Activated T-helper 17 cell treated with anti-CD3 and anti-CD28 coated beads, Interleukin-2, amount 50 U/mL, for 72 hours (primary cell): Measurements from ENCODE around the gene CTTNBP2. TPM values are rescaled to one million over a fixed set of nuclear protein-coding genes. Genes with fewer than 3 reads are reported as not detected.

Experiments
- ATAC-seq: fragments of 150-1000 bp; cut with Tn5 transposase; replicated peaks from 2 replicates; pipeline ENCODE4 v1.10.0; 2021; ENCODE audit warnings: mild to moderate bottlenecking, moderate library complexity
- H3K27ac Mint-ChIP-seq: one replicate; pipeline ENCODE4 v1.8.0; 2022; ENCODE audit warnings: mixed read lengths
- H3K27me3 Mint-ChIP-seq: one replicate; pipeline ENCODE4 v1.8.0; 2022; ENCODE audit warnings: mixed read lengths
- H3K36me3 Mint-ChIP-seq: one replicate; pipeline ENCODE4 v1.8.0; 2022; ENCODE audit warnings: low read depth, mild to moderate bottlenecking, mixed read lengths
- H3K4me1 Mint-ChIP-seq: one replicate; pipeline ENCODE4 v1.8.0; 2022; ENCODE audit warnings: mixed read lengths
- H3K4me3 Mint-ChIP-seq: one replicate; pipeline ENCODE4 v1.8.0; 2022; ENCODE audit warnings: mild to moderate bottlenecking, mixed read lengths
- H3K9me3 Mint-ChIP-seq: one replicate; pipeline ENCODE4 v1.8.0; 2022; ENCODE audit warnings: mixed read lengths
- total RNA-seq, 2 donors: library from RNA; stranded (reverse); gene quantifications; one replicate each; pipeline ENCODE4 v1.2.3, GENCODE V29; 2022

The CTTNBP2 gene
- total RNA-seq, 2 donors from 2014 or later: 0.40 TPM; not detected in 1

DNA sequence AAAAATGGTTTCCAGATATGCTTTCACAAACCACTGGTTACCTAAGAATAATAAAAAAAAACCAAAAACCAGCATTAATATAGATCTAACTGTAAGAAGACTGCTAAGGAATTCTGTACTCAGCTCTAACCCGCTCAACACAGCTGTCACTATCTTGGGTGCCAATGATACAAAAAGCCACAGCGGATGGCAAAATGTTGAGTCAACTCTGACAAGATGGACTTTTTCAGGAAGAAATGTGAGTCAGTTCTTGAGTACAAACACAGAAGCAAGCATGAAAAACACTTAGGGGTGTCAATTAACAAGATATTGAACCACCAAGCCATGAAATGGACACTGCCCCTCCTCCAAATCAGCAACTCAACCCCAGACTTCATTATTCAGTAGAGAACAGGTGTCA lies 55.0 kb downstream of the CTTNBP2 start:
- no peak overlapping the region for H3K4me3 Mint-ChIP-seq
- ATAC-seq: no peak
- no peaks in the 10 kb centered on the region for H3K9me3 Mint-ChIP-seq
- no peaks in the 10 kb centered on the region for H3K36me3 Mint-ChIP-seq
- no peak overlapping the region for H3K27ac Mint-ChIP-seq
- H3K27me3 Mint-ChIP-seq: no peaks in the 10 kb centered on the region
- no peaks in the 10 kb centered on the region for H3K4me1 Mint-ChIP-seq

DNA sequence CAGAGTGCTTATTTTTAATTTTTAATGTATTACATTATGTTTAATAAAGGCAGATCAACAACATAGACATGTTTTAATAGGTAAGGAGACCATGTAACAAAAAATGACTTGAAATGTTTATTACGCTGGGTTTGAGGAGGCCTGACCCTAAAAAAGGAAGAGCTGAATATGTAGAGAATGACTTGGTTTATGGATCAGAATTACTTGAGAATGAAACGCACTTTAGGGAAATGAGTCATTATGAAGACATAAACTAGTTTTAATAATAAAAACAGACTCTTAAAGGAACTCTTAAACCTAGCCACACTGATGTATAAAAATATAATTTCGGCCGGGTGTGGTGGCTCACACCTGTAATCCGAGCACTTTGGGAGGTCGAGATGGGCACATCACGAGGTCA lies 56.5 kb downstream of the CTTNBP2 start:
- no peaks in the 10 kb centered on the region for H3K9me3 Mint-ChIP-seq
- H3K4me1 Mint-ChIP-seq: no peaks in the 10 kb centered on the region
- no peak for ATAC-seq
- H3K4me3 Mint-ChIP-seq: no peak overlapping the region
- no peak overlapping the region for H3K27ac Mint-ChIP-seq
- H3K27me3 Mint-ChIP-seq: no peaks in the 10 kb centered on the region
- no peaks in the 10 kb centered on the region for H3K36me3 Mint-ChIP-seq

DNA sequence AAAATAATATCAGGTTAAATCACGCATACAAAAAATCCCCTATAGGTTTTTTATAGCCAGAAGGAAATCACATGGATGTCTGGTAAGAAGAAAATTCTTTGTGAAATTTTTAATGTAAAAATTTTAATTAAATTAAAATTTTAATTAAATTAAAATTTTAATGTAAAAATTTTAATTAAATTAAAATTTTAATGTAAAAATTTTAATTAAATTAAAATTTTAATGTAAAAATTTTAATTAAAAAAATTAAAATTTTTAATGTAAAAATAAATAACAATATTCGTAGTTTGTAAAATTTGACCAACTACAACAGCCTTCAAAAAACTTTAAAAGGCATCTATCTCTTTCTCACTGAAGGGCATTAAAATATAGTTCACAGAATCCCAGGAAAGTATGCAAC lies 61.5 kb downstream of the CTTNBP2 start:
- Mint-ChIP-seq H3K4me1 (no peaks in the 10 kb centered on the region), H3K4me3 (no peak overlapping the region), H3K9me3 (no peaks in the 10 kb centered on the region), H3K27ac (no peak overlapping the region), H3K27me3 (no peaks in the 10 kb centered on the region), H3K36me3 (no peaks in the 10 kb centered on the region)
- ATAC-seq: no peak

DNA sequence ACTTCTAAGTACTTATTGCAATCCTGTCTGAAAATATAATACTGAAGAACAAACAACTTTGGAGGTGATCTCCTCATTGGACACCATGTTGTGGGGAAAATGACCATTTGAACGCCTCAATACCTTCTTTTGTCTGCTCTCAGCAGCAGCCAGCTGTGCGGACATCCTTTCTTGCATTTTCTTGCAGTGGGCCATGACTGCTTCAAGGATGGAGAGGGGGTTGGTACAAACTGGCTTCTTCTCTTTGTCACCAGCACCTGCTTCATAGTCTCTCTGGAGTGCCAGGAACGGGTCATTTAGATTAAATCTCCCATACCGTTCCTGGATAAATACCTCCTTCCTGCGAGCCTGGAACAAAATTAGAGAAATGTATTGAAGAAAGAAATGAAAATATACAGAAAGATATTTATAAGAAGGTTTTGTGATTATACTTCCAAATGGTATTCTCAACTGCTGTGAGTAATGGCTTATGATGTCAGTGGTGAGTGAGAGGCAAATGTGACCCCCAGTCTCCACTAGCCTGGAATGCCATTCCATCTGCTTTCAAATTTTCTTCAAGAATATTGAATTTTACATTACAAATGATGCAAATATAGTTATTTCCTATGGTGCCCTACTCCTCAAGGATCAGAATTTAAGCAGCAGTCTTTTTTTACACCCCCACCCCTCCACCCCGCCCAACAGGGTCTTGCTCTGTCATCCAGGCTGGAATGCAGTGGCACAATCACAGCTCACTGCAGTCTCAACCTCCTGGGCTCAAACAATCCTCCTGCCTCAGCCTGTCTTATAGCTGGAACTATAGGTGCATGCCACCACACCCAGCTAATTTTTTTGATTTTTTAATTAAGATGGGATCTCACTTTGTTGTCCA lies 62.4 kb downstream of the CTTNBP2 start:
- Mint-ChIP-seq H3K4me3 (no peak overlapping the region), H3K27me3 (no peaks in the 10 kb centered on the region), H3K4me1 (no peaks in the 10 kb centered on the region), H3K27ac (no peak overlapping the region), H3K36me3 (no peaks in the 10 kb centered on the region), H3K9me3 (no peaks in the 10 kb centered on the region)
- no peak for ATAC-seq

DNA sequence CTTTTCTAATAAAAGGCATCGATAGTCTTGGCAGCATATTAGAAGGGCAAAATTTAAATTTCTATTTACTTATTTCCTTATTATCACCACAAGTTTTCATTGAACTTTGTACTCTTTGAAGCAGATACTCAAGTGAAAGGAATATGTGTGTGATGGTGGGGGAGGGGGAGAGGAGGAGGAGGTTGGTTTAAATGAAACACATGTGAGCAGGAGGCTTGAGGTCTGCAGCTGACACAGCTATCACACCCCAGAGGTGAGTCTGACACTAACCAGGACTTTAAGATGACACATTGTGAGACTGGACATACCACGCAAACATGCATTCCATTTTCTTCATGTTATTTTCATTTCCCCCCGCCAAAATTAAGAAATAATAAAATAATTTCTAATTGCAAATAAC lies 63.3 kb downstream of the CTTNBP2 start:
- ATAC-seq: no peak
- Mint-ChIP-seq H3K27ac (no peak overlapping the region), H3K9me3 (no peaks in the 10 kb centered on the region), H3K4me1 (no peaks in the 10 kb centered on the region), H3K36me3 (no peaks in the 10 kb centered on the region), H3K27me3 (no peaks in the 10 kb centered on the region), H3K4me3 (no peak overlapping the region)

DNA sequence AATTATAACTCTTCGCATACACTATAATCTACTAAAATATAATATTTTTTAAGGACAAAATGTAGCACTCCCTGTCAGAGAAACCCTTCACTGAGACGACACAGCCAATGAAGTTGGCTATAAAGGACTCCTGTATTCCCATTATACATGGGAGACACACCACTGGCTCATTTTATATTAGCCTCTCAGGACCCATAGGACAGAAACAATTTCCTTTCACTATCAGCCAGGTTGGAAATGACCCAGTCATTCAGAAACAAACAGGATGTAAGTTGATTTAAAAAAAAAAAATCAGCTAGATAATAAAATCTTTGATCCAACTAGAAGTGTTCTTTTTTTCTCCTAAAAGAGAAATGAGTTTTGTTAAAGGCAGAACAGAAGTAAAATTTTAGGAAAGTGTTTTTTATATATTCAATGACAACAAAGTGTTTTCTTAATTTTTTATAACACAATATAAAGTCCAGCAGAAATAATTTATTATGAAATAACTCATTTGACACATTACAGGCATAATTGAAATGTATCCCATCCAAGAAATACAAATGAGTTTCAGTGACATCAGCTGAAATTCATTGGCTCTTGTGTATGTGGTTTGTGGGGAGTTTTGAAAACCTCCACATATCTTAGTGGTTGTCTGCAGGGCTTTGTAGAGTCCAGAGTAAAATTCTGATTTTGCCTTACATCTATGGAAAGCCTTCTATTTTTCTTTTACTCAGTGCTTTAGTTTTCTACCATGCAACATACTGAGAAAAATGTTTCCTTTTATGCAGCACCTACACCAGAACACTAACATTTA lies 64.1 kb downstream of the CTTNBP2 start:
- H3K4me3 Mint-ChIP-seq: no peak overlapping the region
- H3K27ac Mint-ChIP-seq: no peak overlapping the region
- no peaks in the 10 kb centered on the region for H3K9me3 Mint-ChIP-seq
- no peaks in the 10 kb centered on the region for H3K36me3 Mint-ChIP-seq
- no peaks in the 10 kb centered on the region for H3K27me3 Mint-ChIP-seq
- H3K4me1 Mint-ChIP-seq: no peaks in the 10 kb centered on the region
- ATAC-seq: no peak

DNA sequence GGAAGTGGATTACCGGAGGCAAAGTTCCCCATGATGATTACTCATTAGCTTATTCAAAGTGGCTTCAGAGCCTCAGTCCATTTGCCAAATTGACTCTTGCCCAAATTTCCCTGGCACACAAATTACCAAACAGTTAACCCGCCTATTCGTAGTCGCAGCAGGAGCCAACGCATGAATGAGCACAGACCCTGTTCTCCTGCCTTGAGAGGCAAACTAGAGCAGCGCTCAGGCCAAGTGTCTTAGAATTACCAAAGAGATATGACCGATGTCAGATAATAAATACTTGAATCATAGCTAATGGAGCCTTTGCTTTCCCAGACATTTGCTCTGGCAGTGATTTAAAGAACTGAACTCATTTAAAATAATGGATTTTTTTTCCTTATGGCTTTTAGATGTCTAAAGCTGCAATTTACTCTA lies 64.9 kb downstream of the CTTNBP2 start:
- no peaks in the 10 kb centered on the region for H3K9me3 Mint-ChIP-seq
- H3K36me3 Mint-ChIP-seq: no peaks in the 10 kb centered on the region
- no peaks in the 10 kb centered on the region for H3K4me1 Mint-ChIP-seq
- no peak overlapping the region for H3K27ac Mint-ChIP-seq
- no peak overlapping the region for H3K4me3 Mint-ChIP-seq
- H3K27me3 Mint-ChIP-seq: no peaks in the 10 kb centered on the region
- no peak for ATAC-seq

DNA sequence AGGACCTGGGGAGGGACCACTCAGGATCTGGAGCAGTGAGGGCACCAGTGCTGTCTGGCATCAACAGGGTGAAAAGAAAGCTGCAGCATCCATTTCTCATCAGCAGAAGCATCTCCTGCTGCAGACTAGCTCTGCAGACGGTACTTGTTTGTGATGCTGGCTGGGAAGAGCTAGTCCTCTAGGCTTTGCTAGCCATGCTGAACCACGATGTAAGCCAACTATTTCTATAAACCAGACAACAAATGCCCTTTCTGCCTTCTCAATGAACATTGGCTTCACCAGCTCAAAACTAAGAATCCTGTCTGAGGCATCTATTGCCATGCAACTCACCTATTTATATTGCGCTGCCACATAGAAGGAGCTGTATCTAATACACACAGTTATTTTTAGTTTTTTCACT lies 65.6 kb downstream of the CTTNBP2 start:
- Mint-ChIP-seq H3K27ac (no peak overlapping the region), H3K9me3 (no peaks in the 10 kb centered on the region), H3K27me3 (no peaks in the 10 kb centered on the region), H3K36me3 (no peaks in the 10 kb centered on the region), H3K4me1 (no peaks in the 10 kb centered on the region), H3K4me3 (no peak overlapping the region)
- no peak for ATAC-seq

DNA sequence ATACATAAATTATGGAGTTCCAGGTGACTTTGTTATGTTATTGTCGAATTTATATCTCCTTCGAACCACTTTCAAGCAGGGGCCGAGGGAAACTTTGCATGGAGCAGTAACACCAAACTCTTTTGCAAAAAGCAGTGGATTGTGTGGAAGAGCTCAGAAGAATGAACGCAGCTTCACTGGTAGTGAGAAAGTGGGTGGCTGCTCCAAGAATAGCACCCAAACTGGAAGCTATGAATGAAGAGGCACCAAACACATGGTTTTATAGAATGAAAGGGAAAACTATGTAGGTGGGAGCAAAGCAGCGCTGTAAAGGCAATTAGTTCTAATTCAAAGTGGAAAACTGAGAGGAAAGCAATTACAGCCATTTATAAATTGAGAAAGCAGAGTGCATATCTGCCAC lies 67.2 kb downstream of the CTTNBP2 start:
- no peak overlapping the region for H3K4me3 Mint-ChIP-seq
- H3K27me3 Mint-ChIP-seq: peaks cover under 1% of the 10 kb centered on the region
- no peaks in the 10 kb centered on the region for H3K4me1 Mint-ChIP-seq
- no peaks in the 10 kb centered on the region for H3K36me3 Mint-ChIP-seq
- no peak for ATAC-seq
- H3K9me3 Mint-ChIP-seq: no peaks in the 10 kb centered on the region
- no peak overlapping the region for H3K27ac Mint-ChIP-seq

DNA sequence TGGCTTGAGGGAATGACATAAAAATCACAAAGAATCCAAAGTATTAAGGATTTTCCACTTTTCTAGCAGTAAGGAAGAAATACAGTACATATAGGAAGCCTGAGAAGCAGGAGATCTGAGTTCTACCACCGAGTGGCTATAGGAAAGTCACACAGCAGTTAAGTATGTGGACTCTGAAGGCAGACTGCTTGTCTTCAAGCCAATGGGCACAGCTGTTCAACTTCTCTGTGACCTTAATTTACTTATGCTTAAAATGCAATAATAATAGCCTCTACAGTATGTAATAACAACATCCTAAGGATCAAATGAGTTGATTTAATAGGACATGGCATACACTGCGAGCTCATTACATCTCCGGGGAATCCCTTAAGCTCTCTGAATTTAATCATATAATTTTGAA lies 68.0 kb downstream of the CTTNBP2 start:
- H3K4me1 Mint-ChIP-seq: no peaks in the 10 kb centered on the region
- no peak overlapping the region for H3K4me3 Mint-ChIP-seq
- ATAC-seq: no peak
- H3K36me3 Mint-ChIP-seq: no peaks in the 10 kb centered on the region
- H3K27me3 Mint-ChIP-seq: peaks cover 7% of the 10 kb centered on the region
- H3K27ac Mint-ChIP-seq: no peak overlapping the region
- no peaks in the 10 kb centered on the region for H3K9me3 Mint-ChIP-seq

DNA sequence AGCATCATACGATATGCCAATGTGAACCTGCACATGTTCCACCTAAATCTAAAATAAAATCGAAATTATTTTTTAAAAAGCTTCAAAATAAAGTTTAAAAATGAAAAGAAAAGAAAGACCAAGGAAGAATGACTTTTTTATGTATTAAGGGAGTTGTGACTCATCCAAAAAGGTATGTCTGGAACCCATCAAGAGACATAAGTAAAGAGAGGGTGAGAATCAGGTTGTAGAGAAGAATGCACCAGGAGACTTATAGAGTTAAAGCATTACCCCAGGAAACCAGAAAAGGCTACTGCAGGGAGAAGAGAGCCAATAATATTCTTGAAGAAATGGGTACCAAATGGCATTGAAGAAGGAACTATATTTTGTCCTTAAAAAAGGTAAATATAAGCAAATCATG lies 69.8 kb downstream of the CTTNBP2 start:
- H3K36me3 Mint-ChIP-seq: no peaks in the 10 kb centered on the region
- H3K9me3 Mint-ChIP-seq: no peaks in the 10 kb centered on the region
- no peak for ATAC-seq
- no peaks in the 10 kb centered on the region for H3K4me1 Mint-ChIP-seq
- H3K27me3 Mint-ChIP-seq: peaks cover 7% of the 10 kb centered on the region
- H3K27ac Mint-ChIP-seq: no peak overlapping the region
- no peak overlapping the region for H3K4me3 Mint-ChIP-seq

DNA sequence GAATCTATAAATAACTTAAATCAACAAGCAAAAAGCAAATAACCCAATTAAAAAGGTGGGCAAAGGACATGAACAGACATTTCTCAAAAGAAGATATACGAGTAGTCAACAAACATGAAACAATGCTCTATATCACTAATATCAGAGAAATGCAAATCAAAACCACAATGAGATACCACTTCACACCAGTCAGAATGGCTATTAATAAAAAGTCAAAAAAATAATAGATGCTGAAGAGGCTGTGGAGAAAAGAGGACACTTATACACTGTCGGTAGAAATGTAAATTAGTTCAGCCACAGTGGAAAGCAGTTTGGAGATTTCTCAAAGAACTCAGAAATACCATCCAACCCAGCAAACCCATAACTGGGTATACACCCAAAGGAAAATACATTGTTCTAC lies 70.6 kb downstream of the CTTNBP2 start:
- H3K4me1 Mint-ChIP-seq: no peaks in the 10 kb centered on the region
- H3K4me3 Mint-ChIP-seq: no peak overlapping the region
- H3K36me3 Mint-ChIP-seq: no peaks in the 10 kb centered on the region
- no peak for ATAC-seq
- H3K9me3 Mint-ChIP-seq: no peaks in the 10 kb centered on the region
- H3K27me3 Mint-ChIP-seq: peaks cover 10% of the 10 kb centered on the region
- no peak overlapping the region for H3K27ac Mint-ChIP-seq

DNA sequence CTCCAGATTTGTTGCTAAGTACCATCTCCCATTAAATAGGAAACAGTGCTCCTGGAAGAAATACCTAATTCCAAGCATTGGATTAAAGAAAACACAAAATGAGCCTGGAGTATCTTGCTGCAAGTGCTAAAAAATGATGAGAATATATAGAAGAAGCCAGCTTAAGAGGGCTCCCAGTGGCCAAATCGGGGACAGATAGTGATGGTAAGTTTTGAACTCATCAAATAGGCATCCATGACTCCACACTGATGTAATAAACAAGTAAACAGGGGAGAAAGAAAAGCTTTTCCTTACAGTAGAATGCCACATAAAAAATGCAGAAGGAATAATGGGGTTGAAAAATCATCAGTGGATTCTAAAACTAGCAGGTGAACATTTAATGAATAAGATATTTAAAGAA lies 72.4 kb downstream of the CTTNBP2 start:
- no peak overlapping the region for H3K4me3 Mint-ChIP-seq

DNA sequence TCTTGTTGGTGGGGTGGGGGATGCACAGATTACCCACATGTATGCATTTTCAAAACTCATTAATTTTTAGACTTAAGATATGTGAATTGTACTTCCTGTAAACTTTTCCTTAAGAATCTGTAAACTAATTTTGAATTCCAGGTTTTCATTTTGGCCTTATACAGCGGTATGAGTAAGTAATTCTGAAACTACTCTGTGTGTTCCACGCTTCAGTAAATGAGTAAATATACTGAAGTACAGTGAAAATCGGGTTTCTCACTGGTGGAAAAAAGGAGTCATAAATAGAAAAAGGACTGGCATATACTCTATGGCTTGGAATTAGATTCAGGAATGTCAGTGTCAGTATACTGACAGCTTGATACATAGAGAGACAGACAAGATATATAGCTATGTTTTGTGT lies 72.8 kb downstream of the CTTNBP2 start:
- H3K4me1 Mint-ChIP-seq: no peaks in the 10 kb centered on the region
- ATAC-seq: no peak

More for the DNA sequence above, 72.4 kb downstream of the CTTNBP2 start:
- Mint-ChIP-seq H3K27ac (no peak overlapping the region), H3K36me3 (no peaks in the 10 kb centered on the region), H3K9me3 (no peaks in the 10 kb centered on the region), H3K4me1 (no peaks in the 10 kb centered on the region), H3K27me3 (peaks cover 16% of the 10 kb centered on the region)
- ATAC-seq: no peak

DNA sequence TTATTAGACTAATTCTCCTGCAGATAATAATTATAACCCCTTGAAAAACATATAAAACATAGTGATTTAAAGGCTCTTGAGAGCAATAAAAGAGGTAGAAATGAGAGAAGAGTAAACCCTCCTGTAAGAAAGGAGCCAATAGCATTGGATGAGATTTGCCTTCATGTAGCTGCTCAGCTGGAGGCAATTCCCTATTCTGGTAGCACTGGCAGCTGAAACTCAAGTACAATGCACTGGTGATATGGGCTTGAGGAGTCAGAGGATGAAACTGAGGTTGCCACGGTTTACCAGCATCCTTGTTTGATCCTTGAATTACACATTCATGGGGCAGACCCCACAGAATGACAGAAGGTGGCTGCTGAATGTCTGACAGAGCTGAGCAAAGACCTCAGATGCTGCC lies 76.4 kb downstream of the CTTNBP2 start:
- Mint-ChIP-seq H3K4me3 (no peak overlapping the region), H3K27ac (no peak overlapping the region), H3K4me1 (no peaks in the 10 kb centered on the region), H3K27me3 (peaks cover 23% of the 10 kb centered on the region), H3K9me3 (no peaks in the 10 kb centered on the region), H3K36me3 (no peaks in the 10 kb centered on the region)
- no peak for ATAC-seq

More for the DNA sequence above, 72.8 kb downstream of the CTTNBP2 start:
- no peak overlapping the region for H3K27ac Mint-ChIP-seq
- H3K27me3 Mint-ChIP-seq: peaks cover 19% of the 10 kb centered on the region
- no peaks in the 10 kb centered on the region for H3K36me3 Mint-ChIP-seq
- no peak overlapping the region for H3K4me3 Mint-ChIP-seq
- no peaks in the 10 kb centered on the region for H3K9me3 Mint-ChIP-seq
